Subcutaneous abdominal adipose tissue (tissue), 5 donors: ENCODE measurements around the gene TEPSIN.
A peak's percentile ranks its signal among the peaks of the same experiment; 100 is the strongest.

ENCODE experiments used
- H3K27ac ChIP-seq: one replicate; pipeline ENCODE4 v1.7.0; 2013; ENCODE audit warnings: low read depth, mild to moderate bottlenecking, inconsistent platforms, low read length, moderate library complexity
- H3K27me3 ChIP-seq, 5 donors: one replicate each; pipeline ENCODE4 v1.7.0; 2013; ENCODE audit warnings: low read length in 5 of 5, inconsistent platforms in 1 of 5; ENCODE audit not compliant: control insufficient read depth in 5 of 5, insufficient read depth in 4 of 5
- H3K36me3 ChIP-seq, 5 donors: one replicate each; pipeline ENCODE4 v1.7.0; 2013; ENCODE audit warnings: low read length in 5 of 5; ENCODE audit not compliant: control insufficient read depth in 5 of 5, insufficient read depth in 5 of 5
- H3K4me1 ChIP-seq, 5 donors: one replicate each; pipeline ENCODE4 v1.7.0; 2013; ENCODE audit warnings: low read length in 5 of 5, mild to moderate bottlenecking in 3 of 5, moderate library complexity in 1 of 5; ENCODE audit not compliant: control insufficient read depth in 5 of 5, insufficient read depth in 5 of 5
- H3K4me3 ChIP-seq, 5 donors: one replicate each; pipeline ENCODE4 v1.7.0; 2013; ENCODE audit warnings: low read length in 5 of 5, low read depth in 1 of 5
- H3K9ac ChIP-seq, 5 donors: one replicate each; pipeline ENCODE4 v1.7.0; 2013; ENCODE audit warnings: low read length in 5 of 5, mild to moderate bottlenecking in 4 of 5, moderate library complexity in 3 of 5
- H3K9me3 ChIP-seq, 5 donors: one replicate each; pipeline ENCODE4 v1.7.0; 2013; ENCODE audit warnings: low read length in 5 of 5; ENCODE audit not compliant: control insufficient read depth in 5 of 5
- donor health status: healthy.
- donor health status: healthy.
- donor health status: healthy.
- donor health status: healthy.
- donor health status: healthy.

TEPSIN gene

DNA sequence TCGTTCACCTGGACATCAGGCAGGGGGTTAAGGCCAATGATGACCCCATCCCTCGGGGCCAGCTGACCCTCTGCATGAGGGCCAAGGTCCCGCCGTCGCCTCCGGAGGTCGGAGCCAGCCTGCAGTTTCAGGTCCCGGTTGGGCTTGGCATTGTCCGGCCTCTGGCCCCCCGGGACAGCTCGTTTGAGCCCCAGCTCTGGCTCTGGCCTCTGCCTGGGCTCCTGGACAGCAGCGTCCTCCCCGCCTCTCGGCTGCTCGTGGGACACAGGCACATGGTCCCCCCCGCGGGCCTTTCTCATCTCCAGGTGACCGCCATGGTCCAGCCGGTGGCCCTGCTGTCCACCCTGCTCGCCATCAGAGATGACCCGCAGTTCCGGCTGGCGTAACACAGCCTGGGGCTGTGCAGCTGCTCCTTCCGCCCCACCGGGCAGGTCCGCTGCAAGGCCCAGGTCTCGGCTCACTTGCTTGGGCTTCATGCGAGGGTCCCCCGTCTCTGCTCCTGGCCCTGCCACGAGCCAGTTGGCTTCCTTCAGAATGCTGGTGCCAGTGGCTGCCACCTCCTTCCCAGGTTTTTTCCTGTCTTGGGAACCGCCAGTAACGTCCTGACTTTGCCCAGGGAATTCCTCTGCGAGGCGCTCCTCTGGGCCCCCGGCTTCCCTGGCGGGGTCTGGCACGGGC is 6.9 kb upstream of the TEPSIN start:
- no peak overlapping the region for H3K9ac ChIP-seq
- no peaks in the 10 kb centered on the region for H3K27me3 ChIP-seq
- H3K27ac ChIP-seq, result no peak overlapping the region
- H3K9me3 ChIP-seq, result no peaks in the 10 kb centered on the region
- H3K4me3 ChIP-seq, result no peak overlapping the region
- H3K36me3 ChIP-seq, result peaks cover 0 to 40% (median 24%) of the 10 kb centered on the region in 5 donors
- H3K4me1 ChIP-seq, result peaks cover 0 to 9% (median 1%) of the 10 kb centered on the region in 5 donors

DNA sequence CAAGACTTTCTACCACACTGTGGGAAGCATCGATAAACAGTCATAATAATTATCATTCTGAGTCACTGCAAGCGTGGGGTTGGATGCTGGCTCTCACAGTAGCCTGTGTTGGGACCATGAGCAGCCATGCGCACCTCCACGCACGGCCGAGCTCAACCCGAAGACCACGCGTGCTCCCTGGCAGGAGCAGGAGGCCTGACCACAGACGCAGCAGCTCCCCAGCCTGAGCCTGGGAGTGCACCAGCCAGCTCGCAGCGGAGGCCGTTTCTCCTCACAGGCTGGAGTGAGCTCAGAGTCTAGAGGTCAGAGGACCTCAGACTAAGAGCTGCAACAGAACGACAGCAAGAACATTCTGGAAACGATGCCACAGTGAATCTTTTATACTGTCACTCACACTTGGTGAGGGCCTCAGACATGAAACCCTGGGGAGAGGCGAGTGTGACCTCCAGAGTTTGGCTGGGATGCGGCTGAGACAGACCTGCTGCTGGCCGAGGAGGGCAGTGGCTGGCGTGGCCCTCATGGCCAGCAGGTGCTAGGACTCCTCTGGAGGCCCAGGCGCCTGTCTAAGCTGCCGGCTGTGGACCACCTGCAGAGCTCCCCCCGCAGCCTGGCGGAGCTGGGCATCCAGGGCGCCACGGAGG is 6.3 kb upstream of the TEPSIN start:
- Histone ChIP-seq H3K27ac (no peak overlapping the region), H3K4me3 (no peak overlapping the region), H3K36me3 (peaks cover 0 to 34% (median 18%) of the 10 kb centered on the region in 5 donors), H3K4me1 (peaks cover 0 to 15% (median 6%) of the 10 kb centered on the region in 5 donors), H3K9me3 (no peaks in the 10 kb centered on the region), H3K27me3 (no peaks in the 10 kb centered on the region), H3K9ac (no peak overlapping the region)

DNA sequence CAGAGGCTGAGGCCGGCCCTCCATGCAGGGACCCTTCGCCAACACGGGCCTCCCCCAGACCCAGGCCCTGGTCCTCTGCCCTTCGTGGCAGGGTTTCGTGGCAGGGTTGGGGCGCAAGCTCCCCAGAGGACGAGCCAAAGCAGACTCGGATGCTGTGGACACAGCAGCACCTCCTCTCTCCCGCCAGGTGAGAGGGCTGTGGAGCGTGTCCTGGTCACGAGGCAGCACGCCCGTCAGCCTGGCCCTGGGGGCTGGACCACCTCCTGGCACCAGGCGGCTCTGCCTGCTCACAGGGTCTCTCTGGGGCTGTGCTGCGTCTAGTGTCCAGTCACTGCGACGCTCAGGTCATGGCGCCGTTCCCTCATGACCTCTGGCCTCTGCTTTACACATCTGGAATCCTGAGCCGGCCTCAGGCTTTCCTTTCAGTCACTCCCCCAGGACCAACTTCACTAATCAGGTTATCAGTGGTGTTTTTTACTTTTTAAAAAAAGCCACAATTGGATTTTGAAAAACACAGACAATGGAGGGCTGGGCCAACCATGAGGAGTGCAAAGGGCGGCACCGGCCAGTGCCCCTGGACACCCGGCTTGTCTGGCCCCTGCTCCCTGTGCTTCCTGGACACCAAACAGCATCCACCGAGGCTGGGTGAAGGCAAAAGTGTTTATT is 5.6 kb upstream of the TEPSIN start:
- H3K27me3 ChIP-seq, result no peaks in the 10 kb centered on the region
- no peaks in the 10 kb centered on the region for H3K9me3 ChIP-seq
- H3K9ac ChIP-seq, result no peak overlapping the region
- H3K4me1 ChIP-seq, result peaks cover 2 to 21% (median 12%) of the 10 kb centered on the region in 5 donors
- H3K36me3 ChIP-seq, result peaks cover 0 to 28% (median 12%) of the 10 kb centered on the region in 5 donors
- H3K4me3 ChIP-seq, result no peak overlapping the region
- no peak overlapping the region for H3K27ac ChIP-seq

DNA sequence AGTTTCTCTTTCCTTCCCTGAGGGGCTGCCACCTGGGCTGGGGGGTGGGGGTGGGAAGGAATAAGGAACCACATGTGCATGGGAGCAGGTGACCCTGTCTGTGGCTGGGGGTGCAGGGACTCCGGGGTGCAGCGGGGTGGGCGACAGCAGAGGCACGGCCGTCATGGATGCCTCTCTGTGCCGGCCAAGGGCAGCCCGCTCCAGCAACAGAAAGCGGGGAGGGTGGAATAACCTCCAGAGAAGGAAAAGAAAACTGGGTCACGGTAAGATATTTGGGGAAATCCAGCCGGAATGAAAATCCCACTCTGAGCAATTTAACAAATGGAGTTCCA is 4.4 kb upstream of the TEPSIN start:
- no peaks in the 10 kb centered on the region for H3K9me3 ChIP-seq
- H3K27me3 ChIP-seq, result no peaks in the 10 kb centered on the region
- no peak overlapping the region for H3K27ac ChIP-seq
- no peak overlapping the region for H3K4me3 ChIP-seq
- H3K36me3 ChIP-seq, result peaks cover 0 to 20% (median 6%) of the 10 kb centered on the region in 5 donors
- no peak overlapping the region for H3K9ac ChIP-seq
- H3K4me1 ChIP-seq, result peaks cover 2 to 27% (median 14%) of the 10 kb centered on the region in 5 donors

DNA sequence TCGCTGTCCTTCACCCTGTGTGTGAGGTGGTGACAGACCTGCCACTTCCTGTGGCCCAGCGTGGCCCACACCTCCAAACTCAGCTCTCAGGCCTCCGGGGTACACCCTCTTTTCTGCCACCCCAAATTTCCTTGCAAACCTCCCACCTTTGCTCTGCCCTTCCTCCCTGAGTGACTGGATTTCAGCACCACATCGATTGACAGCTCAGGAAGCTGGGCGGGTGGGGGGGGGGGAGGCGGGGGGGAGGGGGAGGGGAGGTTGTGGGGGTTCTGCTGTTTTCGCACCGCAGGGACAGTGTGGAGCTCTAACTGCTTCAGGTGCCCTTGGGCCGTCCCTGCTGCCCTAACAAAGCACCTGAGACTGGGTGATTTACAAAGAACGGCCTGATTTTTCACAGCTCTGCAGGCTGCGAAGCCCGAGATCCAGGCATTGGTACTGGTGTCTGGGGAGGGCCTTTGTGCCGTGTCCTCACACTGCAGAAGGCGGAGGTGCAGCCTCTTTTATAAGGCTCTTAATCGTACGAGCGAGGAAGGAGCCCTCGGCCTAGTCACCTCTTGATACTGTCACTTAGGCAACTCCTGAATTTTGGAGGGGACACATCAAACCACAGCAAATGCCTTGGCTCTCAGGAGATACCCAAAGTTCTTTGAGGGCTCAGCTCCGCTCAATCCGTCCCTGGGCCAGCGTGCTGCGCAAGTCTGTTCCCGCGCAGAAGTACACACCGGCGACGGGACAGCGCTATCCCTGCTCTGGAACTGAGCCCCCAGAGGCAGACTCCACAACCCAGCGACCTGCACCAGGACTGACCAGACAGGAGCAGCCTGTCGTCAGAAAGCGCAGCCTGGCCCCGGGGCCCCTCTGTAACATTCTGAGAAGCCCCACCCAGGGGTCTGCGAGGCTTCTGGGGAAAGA is 3.8 kb upstream of the TEPSIN start:
- Histone ChIP-seq H3K36me3 (peaks cover 0 to 18% (median 6%) of the 10 kb centered on the region in 5 donors), H3K4me1 (peaks cover 6 to 34% (median 20%) of the 10 kb centered on the region in 5 donors), H3K9ac (no peak overlapping the region), H3K9me3 (no peaks in the 10 kb centered on the region), H3K27ac (no peak overlapping the region), H3K4me3 (no peak overlapping the region), H3K27me3 (no peaks in the 10 kb centered on the region)

DNA sequence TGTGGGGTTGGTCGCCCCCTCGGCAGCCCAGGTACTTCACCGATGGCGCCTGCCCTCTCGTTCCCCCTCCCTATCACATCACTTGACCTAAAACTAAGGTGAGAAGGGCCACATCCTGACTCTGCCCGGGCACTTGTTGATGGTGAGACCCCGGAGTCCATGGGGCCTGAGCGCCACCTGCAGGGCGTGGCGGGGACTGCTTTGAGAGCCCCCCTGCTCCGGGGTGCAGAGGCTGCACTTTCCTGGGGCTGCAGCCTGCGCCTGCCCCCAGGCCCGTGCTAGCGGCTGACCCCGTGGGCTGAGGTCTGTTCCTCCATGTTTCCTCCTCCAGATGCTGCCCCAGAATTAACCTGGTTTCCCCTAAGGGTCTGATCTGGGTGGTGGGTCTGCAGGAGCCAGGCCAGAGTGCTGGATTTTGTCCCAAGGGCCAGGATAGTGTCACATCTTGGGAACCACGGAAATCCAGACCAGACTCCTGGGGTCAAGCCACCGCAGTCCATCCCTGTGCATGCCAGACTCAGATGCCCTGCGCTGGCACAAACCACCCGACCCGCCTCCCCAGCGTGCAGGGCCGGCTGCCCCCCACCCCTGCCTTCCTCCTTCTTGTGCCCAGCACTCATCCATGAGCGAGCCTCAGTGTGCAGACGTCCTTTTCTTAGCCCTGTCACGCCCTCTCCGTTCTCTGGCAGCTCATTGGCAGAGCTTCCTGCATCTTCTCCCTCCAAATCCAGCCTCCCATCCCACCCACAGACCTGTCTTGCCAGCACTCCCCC is 3.0 kb upstream of the TEPSIN start:
- Histone ChIP-seq H3K4me3 (no peak overlapping the region), H3K27me3 (no peaks in the 10 kb centered on the region), H3K36me3 (peaks cover 0 to 15% (median 6%) of the 10 kb centered on the region in 5 donors), H3K9ac (no peak overlapping the region), H3K27ac (no peak overlapping the region), H3K9me3 (no peaks in the 10 kb centered on the region), H3K4me1 (peaks cover 12 to 42% (median 29%) of the 10 kb centered on the region in 5 donors)

DNA sequence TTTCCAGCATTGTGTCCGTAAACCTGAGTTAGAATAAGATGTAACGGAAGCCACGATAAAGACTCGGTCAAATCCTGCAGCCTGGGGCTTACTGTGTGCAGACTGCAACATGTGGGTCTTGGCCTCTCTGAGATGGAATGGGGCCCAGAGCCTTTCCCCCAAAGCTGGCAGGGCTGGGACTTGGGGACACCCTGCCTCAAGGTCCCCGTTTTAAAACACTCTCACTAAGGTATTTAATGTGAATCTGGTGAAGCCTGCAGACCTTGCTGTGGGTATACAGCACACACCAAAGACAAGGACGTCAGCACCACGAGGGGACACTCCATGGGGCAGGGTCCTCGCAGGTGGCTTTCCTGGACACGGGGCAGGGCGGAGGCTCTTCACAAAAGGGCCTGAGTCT is 2.3 kb upstream of the TEPSIN start:
- H3K27ac ChIP-seq, result no peak overlapping the region
- H3K4me1 ChIP-seq, result peaks cover 12 to 42% (median 35%) of the 10 kb centered on the region in 5 donors
- H3K4me3 ChIP-seq, result no peak overlapping the region
- no peaks in the 10 kb centered on the region for H3K27me3 ChIP-seq
- peaks cover 0 to 13% (median 3%) of the 10 kb centered on the region in 5 donors for H3K36me3 ChIP-seq
- H3K9ac ChIP-seq, result no peak overlapping the region
- no peaks in the 10 kb centered on the region for H3K9me3 ChIP-seq

DNA sequence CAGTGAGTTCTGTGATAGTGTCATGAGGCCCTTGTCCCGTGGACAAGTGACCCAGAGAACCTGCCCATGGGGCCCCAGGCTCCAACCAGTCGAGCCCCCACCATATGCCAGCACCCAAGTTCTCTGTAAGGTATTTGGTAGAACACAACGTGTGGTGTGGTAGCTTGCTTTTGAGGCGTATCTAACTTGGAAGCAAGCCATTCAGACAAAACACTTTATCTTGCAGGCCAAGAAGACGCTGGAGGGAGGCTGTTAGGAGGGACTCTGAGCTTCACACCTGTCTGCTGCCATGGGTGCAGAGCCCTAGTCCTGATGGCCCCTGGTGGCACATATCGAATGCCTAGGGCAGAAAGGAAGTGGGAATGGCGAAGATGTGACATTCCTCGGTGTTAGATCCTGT is 1.9 kb upstream of the TEPSIN start:
- H3K27me3 ChIP-seq, result no peaks in the 10 kb centered on the region
- H3K4me3 ChIP-seq, result peak overlapping the region in 1 of 5 donors; percentile 73
- H3K9ac ChIP-seq, result no peak overlapping the region

More for the DNA sequence above, 1.9 kb upstream of the TEPSIN start:
- Histone ChIP-seq H3K27ac (no peak overlapping the region), H3K4me1 (peaks cover 12 to 42% (median 35%) of the 10 kb centered on the region in 5 donors), H3K9me3 (no peaks in the 10 kb centered on the region), H3K36me3 (peaks cover 0 to 16% (median 3%) of the 10 kb centered on the region in 5 donors)
